Activated naive CD4-positive, alpha-beta T cell treated with anti-CD3 and anti-CD28 coated beads, Interleukin-2, amount 50 U/mL, for 24 hours (primary cell): Measurements from ENCODE around the gene DNAH17.

Experiments used
- H3K27ac Mint-ChIP-seq: one replicate; pipeline ENCODE4 v1.8.0; 2021; ENCODE audit warnings: mild to moderate bottlenecking, mixed read lengths
- H3K27me3 Mint-ChIP-seq: one replicate; pipeline ENCODE4 v1.8.0; 2021; ENCODE audit warnings: mixed read lengths
- H3K36me3 Mint-ChIP-seq: one replicate; pipeline ENCODE4 v1.8.0; 2021; ENCODE audit warnings: mixed read lengths
- H3K4me1 Mint-ChIP-seq: one replicate; pipeline ENCODE4 v1.8.0; 2021; ENCODE audit warnings: mixed read lengths
- H3K4me3 Mint-ChIP-seq: one replicate; pipeline ENCODE4 v1.8.0; 2021; ENCODE audit warnings: mild to moderate bottlenecking, mixed read lengths
- H3K9me3 Mint-ChIP-seq: one replicate; pipeline ENCODE4 v1.8.0; 2021; ENCODE audit warnings: mixed read lengths

DNAH17 gene

GRCh38 chr17:78460951-78461798, 116.0 kb downstream of the DNAH17 start:
- Mint-ChIP-seq H3K9me3 (no peaks in the 10 kb centered on the region), H3K36me3 (no peaks in the 10 kb centered on the region), H3K27me3 (no peaks in the 10 kb centered on the region), H3K4me1 (no peaks in the 10 kb centered on the region), H3K4me3 (no peak overlapping the region), H3K27ac (no peak overlapping the region)

GRCh38 chr17:78460176-78460675, 117.0 kb downstream of the DNAH17 start:
- H3K4me3 Mint-ChIP-seq = no peak overlapping the region
- no peaks in the 10 kb centered on the region for H3K4me1 Mint-ChIP-seq
- no peaks in the 10 kb centered on the region for H3K36me3 Mint-ChIP-seq
- no peak overlapping the region for H3K27ac Mint-ChIP-seq
- H3K27me3 Mint-ChIP-seq = no peaks in the 10 kb centered on the region
- H3K9me3 Mint-ChIP-seq = no peaks in the 10 kb centered on the region

GRCh38 chr17:78459696-78460095, 117.5 kb downstream of the DNAH17 start:
- H3K36me3 Mint-ChIP-seq = no peaks in the 10 kb centered on the region
- no peak overlapping the region for H3K4me3 Mint-ChIP-seq
- H3K27me3 Mint-ChIP-seq = no peaks in the 10 kb centered on the region
- no peak overlapping the region for H3K27ac Mint-ChIP-seq
- H3K9me3 Mint-ChIP-seq = no peaks in the 10 kb centered on the region
- no peaks in the 10 kb centered on the region for H3K4me1 Mint-ChIP-seq

- H3K27ac Mint-ChIP-seq = no peak overlapping the region
- no peaks in the 10 kb centered on the region for H3K4me1 Mint-ChIP-seq
- no peak overlapping the region for H3K4me3 Mint-ChIP-seq
- no peaks in the 10 kb centered on the region for H3K36me3 Mint-ChIP-seq
- H3K27me3 Mint-ChIP-seq = no peaks in the 10 kb centered on the region
- no peaks in the 10 kb centered on the region for H3K9me3 Mint-ChIP-seq
Measured at GRCh38 chr17:78458736-78459335, 118.4 kb downstream of the DNAH17 start.

- Mint-ChIP-seq H3K36me3 (no peaks in the 10 kb centered on the region), H3K9me3 (no peaks in the 10 kb centered on the region), H3K4me3 (no peak overlapping the region), H3K4me1 (no peaks in the 10 kb centered on the region), H3K27me3 (no peaks in the 10 kb centered on the region), H3K27ac (no peak overlapping the region)
Measured at GRCh38 chr17:78458091-78458490, 119.1 kb downstream of the DNAH17 start.

- H3K27ac Mint-ChIP-seq = no peak overlapping the region
- no peaks in the 10 kb centered on the region for H3K27me3 Mint-ChIP-seq
- H3K9me3 Mint-ChIP-seq = no peaks in the 10 kb centered on the region
- H3K36me3 Mint-ChIP-seq = no peaks in the 10 kb centered on the region
- no peaks in the 10 kb centered on the region for H3K4me1 Mint-ChIP-seq
- no peak overlapping the region for H3K4me3 Mint-ChIP-seq
Measured at GRCh38 chr17:78454346-78454745, 122.8 kb downstream of the DNAH17 start.

- no peaks in the 10 kb centered on the region for H3K36me3 Mint-ChIP-seq
- no peak overlapping the region for H3K27ac Mint-ChIP-seq
- H3K9me3 Mint-ChIP-seq = no peaks in the 10 kb centered on the region
- H3K27me3 Mint-ChIP-seq = no peaks in the 10 kb centered on the region
- H3K4me1 Mint-ChIP-seq = no peaks in the 10 kb centered on the region
- no peak overlapping the region for H3K4me3 Mint-ChIP-seq
Measured at GRCh38 chr17:78451753-78452152, 125.4 kb downstream of the DNAH17 start.

GRCh38 chr17:78450696-78451345, 126.4 kb downstream of the DNAH17 start:
- Mint-ChIP-seq H3K27ac (no peak overlapping the region), H3K9me3 (no peaks in the 10 kb centered on the region), H3K36me3 (no peaks in the 10 kb centered on the region), H3K4me1 (no peaks in the 10 kb centered on the region), H3K4me3 (no peak overlapping the region), H3K27me3 (no peaks in the 10 kb centered on the region)

GRCh38 chr17:78449983-78450595, 127.1 kb downstream of the DNAH17 start:
- no peak overlapping the region for H3K4me3 Mint-ChIP-seq
- H3K4me1 Mint-ChIP-seq = no peaks in the 10 kb centered on the region
- no peaks in the 10 kb centered on the region for H3K9me3 Mint-ChIP-seq
- H3K36me3 Mint-ChIP-seq = no peaks in the 10 kb centered on the region
- H3K27me3 Mint-ChIP-seq = no peaks in the 10 kb centered on the region
- no peak overlapping the region for H3K27ac Mint-ChIP-seq

- H3K36me3 Mint-ChIP-seq = no peaks in the 10 kb centered on the region
- H3K9me3 Mint-ChIP-seq = no peaks in the 10 kb centered on the region
- H3K4me3 Mint-ChIP-seq = no peak overlapping the region
- H3K27me3 Mint-ChIP-seq = no peaks in the 10 kb centered on the region
- no peaks in the 10 kb centered on the region for H3K4me1 Mint-ChIP-seq
- H3K27ac Mint-ChIP-seq = no peak overlapping the region
Measured at GRCh38 chr17:78448356-78448993, 128.7 kb downstream of the DNAH17 start.

- H3K27me3 Mint-ChIP-seq = no peaks in the 10 kb centered on the region
- no peaks in the 10 kb centered on the region for H3K4me1 Mint-ChIP-seq
- H3K27ac Mint-ChIP-seq = no peak overlapping the region
- H3K9me3 Mint-ChIP-seq = no peaks in the 10 kb centered on the region
- H3K36me3 Mint-ChIP-seq = no peaks in the 10 kb centered on the region
- H3K4me3 Mint-ChIP-seq = no peak overlapping the region
Measured at GRCh38 chr17:78446833-78447232, 130.4 kb downstream of the DNAH17 start.

- Mint-ChIP-seq H3K36me3 (no peaks in the 10 kb centered on the region), H3K4me3 (no peak overlapping the region), H3K27ac (no peak overlapping the region), H3K4me1 (no peaks in the 10 kb centered on the region), H3K9me3 (no peaks in the 10 kb centered on the region), H3K27me3 (no peaks in the 10 kb centered on the region)
Measured at GRCh38 chr17:78444392-78444791, 132.8 kb downstream of the DNAH17 start.

GRCh38 chr17:78442648-78443218, 134.5 kb downstream of the DNAH17 start:
- H3K36me3 Mint-ChIP-seq = no peaks in the 10 kb centered on the region
- H3K27me3 Mint-ChIP-seq = no peaks in the 10 kb centered on the region
- no peaks in the 10 kb centered on the region for H3K9me3 Mint-ChIP-seq
- no peak overlapping the region for H3K27ac Mint-ChIP-seq
- no peaks in the 10 kb centered on the region for H3K4me1 Mint-ChIP-seq
- H3K4me3 Mint-ChIP-seq = no peak overlapping the region

- Mint-ChIP-seq H3K4me3 (no peak overlapping the region), H3K27ac (no peak overlapping the region), H3K36me3 (no peaks in the 10 kb centered on the region), H3K9me3 (no peaks in the 10 kb centered on the region), H3K27me3 (no peaks in the 10 kb centered on the region), H3K4me1 (no peaks in the 10 kb centered on the region)
Measured at GRCh38 chr17:78441271-78441971, 135.8 kb downstream of the DNAH17 start.
